HepG2 (cell line): ENCODE measurements around the gene POLR3K. TPM values are rescaled to one million over a fixed set of nuclear protein-coding genes. Genes with fewer than 3 reads are reported as not detected.

Experiments used
- ARNT ChIP-seq: fragments of 450-650 bp; IDR thresholded peaks from 2 replicates; pipeline ENCODE4 v1.6.1; 2017
- MYC ChIP-seq: sonication (generic); formaldehyde crosslinking; IDR thresholded peaks from 2 replicates; pipeline ENCODE4 v1.9.0; 2021; ENCODE audit warnings: missing genetic modification reagents, borderline replicate concordance
- NPAS2 ChIP-seq: sonication (generic); formaldehyde crosslinking; IDR thresholded peaks from 2 replicates; pipeline ENCODE4 v1.8.0; 2022; ENCODE audit warnings: mild to moderate bottlenecking, missing genetic modification reagents, borderline replicate concordance
- RFX1 ChIP-seq: fragments of 450-650 bp; IDR thresholded peaks from 2 replicates; pipeline ENCODE4 v1.6.1; 2017
- RXRA ChIP-seq: sonication (generic); formaldehyde crosslinking; IDR thresholded peaks from 2 replicates; pipeline ENCODE4 v1.5.1; 2020; ENCODE audit warnings: missing genetic modification reagents
- SIX4 ChIP-seq: sonication (generic); formaldehyde crosslinking; IDR thresholded peaks from 2 replicates; pipeline ENCODE4 v1.4.0; 2020; ENCODE audit warnings: missing genetic modification reagents
- SMAD1 ChIP-seq: sonication (generic); formaldehyde crosslinking; IDR thresholded peaks from 2 replicates; pipeline ENCODE4 v1.4.0; 2020; ENCODE audit warnings: missing genetic modification reagents, low read depth, mild to moderate bottlenecking, borderline replicate concordance
- SMARCC2 ChIP-seq: fragments of 450-650 bp; IDR thresholded peaks from 2 replicates; pipeline ENCODE4 v1.6.1; 2017; ENCODE audit warnings: antibody characterized with exemption, mild to moderate bottlenecking
- SP4 ChIP-seq: sonication (generic); formaldehyde crosslinking; IDR thresholded peaks from 2 replicates; pipeline ENCODE4 v1.8.1; 2023; ENCODE audit warnings: mild to moderate bottlenecking, missing genetic modification reagents
- THAP11 ChIP-seq: IDR thresholded peaks from 2 replicates; pipeline ENCODE4 v1.6.1; 2016; ENCODE audit warnings: missing biosample characterization, missing genetic modification reagents
- TP53 ChIP-seq: sonication (generic); formaldehyde crosslinking; conservative IDR thresholded peaks from 2 replicates; pipeline ENCODE4 v1.4.0; 2020; ENCODE audit warnings: missing genetic modification reagents
- YEATS2 ChIP-seq: sonication (generic); formaldehyde crosslinking; IDR thresholded peaks from 2 replicates; pipeline ENCODE4 v1.4.0; 2020; ENCODE audit warnings: missing genetic modification reagents, borderline replicate concordance
- ZBTB21 ChIP-seq: sonication (generic); formaldehyde crosslinking; IDR thresholded peaks from 2 replicates; pipeline ENCODE4 v1.4.0; 2020; ENCODE audit warnings: missing genetic modification reagents
- ZFYVE20 ChIP-seq: sonication (generic); formaldehyde crosslinking; IDR thresholded peaks from 2 replicates; pipeline ENCODE4 v1.8.0; 2023; ENCODE audit warnings: low read depth, mild to moderate bottlenecking, moderate library complexity, missing genetic modification reagents, borderline replicate concordance
- ZNF354B ChIP-seq: sonication (generic); formaldehyde crosslinking; IDR thresholded peaks from 2 replicates; pipeline ENCODE4 v1.8.0; 2022; ENCODE audit warnings: mild to moderate bottlenecking, missing genetic modification reagents
- ZNF446 ChIP-seq: sonication (generic); formaldehyde crosslinking; IDR thresholded peaks from 2 replicates; pipeline ENCODE4 v1.5.0; 2020; ENCODE audit warnings: mild to moderate bottlenecking, missing genetic modification reagents
- ZNF546 ChIP-seq: sonication (generic); formaldehyde crosslinking; conservative IDR thresholded peaks from 2 replicates; pipeline ENCODE4 v1.8.1; 2023; ENCODE audit warnings: mild to moderate bottlenecking, missing genetic modification reagents
- ZNF556 ChIP-seq: sonication (generic); formaldehyde crosslinking; IDR thresholded peaks from 2 replicates; pipeline ENCODE4 v1.4.0; 2020; ENCODE audit warnings: mild to moderate bottlenecking, missing genetic modification reagents, borderline replicate concordance
- ZNF577 ChIP-seq: sonication (generic); formaldehyde crosslinking; IDR thresholded peaks from 2 replicates; pipeline ENCODE4 v1.4.0; 2020; ENCODE audit warnings: mild to moderate bottlenecking, low read depth, missing genetic modification reagents, borderline replicate concordance
- ZNF768 ChIP-seq: sonication (generic); formaldehyde crosslinking; IDR thresholded peaks from 2 replicates; pipeline ENCODE4 v1.4.0; 2020; ENCODE audit warnings: missing genetic modification reagents
- ZNF879 ChIP-seq: sonication (generic); formaldehyde crosslinking; IDR thresholded peaks from 2 replicates; pipeline ENCODE4 v1.8.1; 2023; ENCODE audit warnings: missing genetic modification reagents
- ZSCAN29 ChIP-seq: sonication (generic); formaldehyde crosslinking; conservative IDR thresholded peaks from 2 replicates; pipeline ENCODE4 v1.4.0; 2020; ENCODE audit warnings: mild to moderate bottlenecking, missing genetic modification reagents
- polyA plus RNA-seq, 8 experiments: library from polyadenylated mRNA; depleted of rRNA in 3 of 8; stranded (reverse) in 7 of 8; unstranded in 1 of 8; fragments of >200 nt; fragmentation: Illumina TruSeq in 4 of 8; extraction: Trizol in 4 of 8; gene quantifications; 2 replicates each; pipeline versions ENCODE4 v1.2.1 to v1.2.3, GENCODE V29; 2011 to 2016; ENCODE audit warnings: low read depth in 4 of 8, missing spikeins in 1 of 8, mixed read lengths in 1 of 8; ENCODE audit not compliant: insufficient read depth in 1 of 8
- total RNA-seq, 5 experiments: library from RNA; depleted of rRNA; stranded (reverse); fragments of >200 nt; fragmentation: Illumina TruSeq; extraction: Trizol; gene quantifications; 2 replicates each; pipeline ENCODE4 v1.2.3, GENCODE V29; 2016; ENCODE audit warnings: low read depth in 1 of 5
- TF ChIP-seq, protein P1 (sequence below): IDR thresholded peaks from 2 replicates; pipeline ENCODE4 v1.6.1; 2016
- TF ChIP-seq, protein P2 (sequence below), 2 experiments: sonication (generic) in 1 of 2; formaldehyde crosslinking in 1 of 2; IDR thresholded peaks; 2 replicates each; pipeline versions ENCODE4 v1.4.0 to v1.6.1; 2018 to 2020; ENCODE audit warnings: missing genetic modification reagents in 2 of 2, borderline replicate concordance in 1 of 2, low read depth in 1 of 2, mild to moderate bottlenecking in 1 of 2, missing biosample characterization in 1 of 2
- TF ChIP-seq, protein P3 (sequence below): sonication (generic); formaldehyde crosslinking; IDR thresholded peaks from 2 replicates; pipeline ENCODE4 v1.4.0; 2020; ENCODE audit warnings: missing genetic modification reagents, mild to moderate bottlenecking, borderline replicate concordance

POLR3K gene
- total and polyA plus RNA-seq, 2 of the 13 experiments (the other 11 are each of a cell fraction or from before 2014, with no cell fraction given) = 14.8 to 18.8 TPM

DNA sequence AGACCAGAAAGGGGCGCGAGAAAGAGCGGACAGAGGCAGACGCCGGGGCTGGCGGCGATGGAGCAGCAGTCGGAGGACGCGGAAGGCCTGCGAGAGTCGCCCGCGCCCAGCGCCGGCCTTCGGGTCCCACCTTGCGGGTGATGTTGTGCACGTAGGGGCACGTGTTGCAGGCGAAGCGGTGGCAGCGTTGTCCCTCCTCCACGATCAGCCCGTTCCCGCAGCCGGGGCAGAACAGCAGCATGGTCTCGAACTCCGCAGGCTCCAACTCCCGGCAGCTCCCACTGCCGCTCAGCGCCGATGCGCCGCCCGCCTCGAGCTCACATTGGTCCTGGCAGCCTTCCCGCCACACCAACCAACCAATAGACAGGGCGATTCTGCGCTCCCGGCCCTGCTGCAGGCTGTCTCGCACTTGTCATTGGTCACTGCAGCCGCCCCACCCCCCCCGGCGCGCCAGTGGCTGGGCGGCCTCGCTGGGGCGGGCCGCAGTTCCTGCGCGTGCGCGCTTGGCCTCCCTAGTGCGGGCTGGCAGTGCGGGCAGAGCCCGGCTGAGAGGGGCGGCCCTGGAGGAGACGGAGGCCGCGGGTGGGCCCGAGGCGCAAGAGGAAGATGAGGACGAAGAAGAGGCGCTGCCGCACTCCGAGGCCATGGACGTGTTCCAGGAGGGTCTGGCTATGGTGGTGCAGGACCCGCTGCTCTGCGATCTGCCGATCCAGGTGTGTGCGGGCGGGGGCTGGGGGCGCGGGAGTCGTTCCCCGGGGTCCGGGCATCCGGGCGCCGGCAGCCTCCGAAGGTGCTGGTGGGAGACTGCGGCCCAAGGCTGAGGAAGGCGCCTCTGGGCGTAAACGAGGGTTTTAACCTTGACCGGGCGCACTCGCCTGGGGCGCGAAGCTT, at the start of gene POLR3K, which contains the start of gene SNRNP25 (continued):
- TF ChIP-seq MYC (CRISPR knock-in tag) = peak; percentile 68; the same call in 1 of the 2 replicates
- TF ChIP-seq ZNF768 (CRISPR knock-in tag) = 0 out of 2 replicates have a peak, but pooled peaks have one; percentile 19
- TF ChIP-seq, protein P1, sequence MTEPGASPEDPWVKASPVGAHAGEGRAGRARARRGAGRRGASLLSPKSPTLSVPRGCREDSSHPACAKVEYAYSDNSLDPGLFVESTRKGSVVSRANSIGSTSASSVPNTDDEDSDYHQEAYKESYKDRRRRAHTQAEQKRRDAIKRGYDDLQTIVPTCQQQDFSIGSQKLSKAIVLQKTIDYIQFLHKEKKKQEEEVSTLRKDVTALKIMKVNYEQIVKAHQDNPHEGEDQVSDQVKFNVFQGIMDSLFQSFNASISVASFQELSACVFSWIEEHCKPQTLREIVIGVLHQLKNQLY = peak; percentile 49; the same call in 1 of the 2 replicates
- TF ChIP-seq, protein P2, sequence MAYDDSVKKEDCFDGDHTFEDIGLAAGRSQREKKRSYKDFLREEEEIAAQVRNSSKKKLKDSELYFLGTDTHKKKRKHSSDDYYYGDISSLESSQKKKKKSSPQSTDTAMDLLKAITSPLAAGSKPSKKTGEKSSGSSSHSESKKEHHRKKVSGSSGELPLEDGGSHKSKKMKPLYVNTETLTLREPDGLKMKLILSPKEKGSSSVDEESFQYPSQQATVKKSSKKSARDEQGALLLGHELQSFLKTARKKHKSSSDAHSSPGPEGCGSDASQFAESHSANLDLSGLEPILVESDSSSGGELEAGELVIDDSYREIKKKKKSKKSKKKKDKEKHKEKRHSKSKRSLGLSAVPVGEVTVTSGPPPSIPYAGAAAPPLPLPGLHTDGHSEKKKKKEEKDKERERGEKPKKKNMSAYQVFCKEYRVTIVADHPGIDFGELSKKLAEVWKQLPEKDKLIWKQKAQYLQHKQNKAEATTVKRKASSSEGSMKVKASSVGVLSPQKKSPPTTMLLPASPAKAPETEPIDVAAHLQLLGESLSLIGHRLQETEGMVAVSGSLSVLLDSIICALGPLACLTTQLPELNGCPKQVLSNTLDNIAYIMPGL (CRISPR knock-in tag; IDR thresholded peaks at IDR 0.05; ENCODE audit: borderline replicate concordance in 1 of 2, low read depth in 1 of 2) = peak in 1 of 2 experiments; percentile 46; a peak in 1 of 4 replicates
- TF ChIP-seq ZNF446 (CRISPR knock-in tag) = peak; percentile 92; the same call in 1 of the 2 replicates
- peak; percentile 69; the same call in 1 of the 2 replicates for TF ChIP-seq SMAD1 (CRISPR knock-in tag)
- peak; percentile 84 for TF ChIP-seq SP4
- TF ChIP-seq ZFYVE20 = no peak
- 0 out of 2 replicates have a peak, but pooled peaks have one; percentile 31 for TF ChIP-seq ZBTB21 (CRISPR knock-in tag)
- TF ChIP-seq ARNT = no peak
- no peak for TF ChIP-seq ZSCAN29 (CRISPR knock-in tag)
- no peak for TF ChIP-seq ZNF546
- TF ChIP-seq ZNF556 = peak; percentile 62; the same call in 1 of the 2 replicates
- 0 out of 2 replicates have a peak, but pooled peaks have one; percentile 39 for TF ChIP-seq TP53 (CRISPR knock-in tag)
- peak; percentile 88 for TF ChIP-seq ZNF879 (CRISPR knock-in tag)
- TF ChIP-seq NPAS2 = no peak
- TF ChIP-seq RXRA (CRISPR knock-in tag) = no peak; the same call in 1 of the 2 replicates
- 0 out of 2 replicates have a peak, but pooled peaks have one; percentile 73 for TF ChIP-seq ZNF354B (CRISPR knock-in tag)
- TF ChIP-seq ZNF577 = no peak
- TF ChIP-seq, protein P3, sequence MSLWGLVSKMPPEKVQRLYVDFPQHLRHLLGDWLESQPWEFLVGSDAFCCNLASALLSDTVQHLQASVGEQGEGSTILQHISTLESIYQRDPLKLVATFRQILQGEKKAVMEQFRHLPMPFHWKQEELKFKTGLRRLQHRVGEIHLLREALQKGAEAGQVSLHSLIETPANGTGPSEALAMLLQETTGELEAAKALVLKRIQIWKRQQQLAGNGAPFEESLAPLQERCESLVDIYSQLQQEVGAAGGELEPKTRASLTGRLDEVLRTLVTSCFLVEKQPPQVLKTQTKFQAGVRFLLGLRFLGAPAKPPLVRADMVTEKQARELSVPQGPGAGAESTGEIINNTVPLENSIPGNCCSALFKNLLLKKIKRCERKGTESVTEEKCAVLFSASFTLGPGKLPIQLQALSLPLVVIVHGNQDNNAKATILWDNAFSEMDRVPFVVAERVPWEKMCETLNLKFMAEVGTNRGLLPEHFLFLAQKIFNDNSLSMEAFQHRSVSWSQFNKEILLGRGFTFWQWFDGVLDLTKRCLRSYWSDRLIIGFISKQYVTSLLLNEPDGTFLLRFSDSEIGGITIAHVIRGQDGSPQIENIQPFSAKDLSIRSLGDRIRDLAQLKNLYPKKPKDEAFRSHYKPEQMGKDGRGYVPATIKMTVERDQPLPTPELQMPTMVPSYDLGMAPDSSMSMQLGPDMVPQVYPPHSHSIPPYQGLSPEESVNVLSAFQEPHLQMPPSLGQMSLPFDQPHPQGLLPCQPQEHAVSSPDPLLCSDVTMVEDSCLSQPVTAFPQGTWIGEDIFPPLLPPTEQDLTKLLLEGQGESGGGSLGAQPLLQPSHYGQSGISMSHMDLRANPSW (CRISPR knock-in tag) = peak; percentile 69; the same call in 1 of the 2 replicates
- no peak for TF ChIP-seq SIX4
- peak; percentile 67; the same call in 1 of the 2 replicates for TF ChIP-seq THAP11 (CRISPR knock-in tag)
- TF ChIP-seq RFX1 = no peak
- TF ChIP-seq YEATS2 (CRISPR knock-in tag) = peak; percentile 36; the same call in 1 of the 2 replicates
- TF ChIP-seq SMARCC2 = no peak
